BLaER1 treated with 17β-estradiol and CSF1 and Interleukin-3, amounts not matched to agents 10 nM and 100 nM (cell line): Measurements from ENCODE around the gene SUPT20HL2.

ENCODE experiments used
- H3K27ac ChIP-seq, 11 experiments: shearing (Covaris generic); formaldehyde crosslinking; 2 replicates each; pipeline ENCODE4 v1.8.1; 2022
- H3K27me3 ChIP-seq, 11 experiments: shearing (Covaris generic); formaldehyde crosslinking; 2 replicates each; pipeline ENCODE4 v1.8.1; 2022
- H3K36me3 ChIP-seq, 11 experiments: shearing (Covaris generic); formaldehyde crosslinking; 2 replicates each; pipeline ENCODE4 v1.8.1; 2022
- H3K4me1 ChIP-seq, 10 experiments: shearing (Covaris generic); formaldehyde crosslinking; 2 replicates each; pipeline ENCODE4 v1.8.1; 2022
- H3K4me2 ChIP-seq, 11 experiments: shearing (Covaris generic); formaldehyde crosslinking; 2 replicates each; pipeline ENCODE4 v1.8.1; 2022
- H3K4me3 ChIP-seq, 10 experiments: shearing (Covaris generic); formaldehyde crosslinking; 2 replicates each; pipeline ENCODE4 v1.8.1; 2022
- H3K9ac ChIP-seq, 11 experiments: shearing (Covaris generic); formaldehyde crosslinking; 2 replicates each; pipeline ENCODE4 v1.8.1; 2022
- H3K9me3 ChIP-seq, 11 experiments: shearing (Covaris generic); formaldehyde crosslinking; replicated peaks in 1 of 11; 2 replicates each; pipeline ENCODE4 v1.8.1; 2022
- H4K20me1 ChIP-seq, 11 experiments: shearing (Covaris generic); formaldehyde crosslinking; 2 replicates each; pipeline ENCODE4 v1.8.1; 2022
- Cebpa-rat ChIP-seq, 11 experiments: shearing (Covaris generic); IDR thresholded peaks; 2 replicates each; pipeline ENCODE4 v1.8.1; 2022

SUPT20HL2 gene

DNA sequence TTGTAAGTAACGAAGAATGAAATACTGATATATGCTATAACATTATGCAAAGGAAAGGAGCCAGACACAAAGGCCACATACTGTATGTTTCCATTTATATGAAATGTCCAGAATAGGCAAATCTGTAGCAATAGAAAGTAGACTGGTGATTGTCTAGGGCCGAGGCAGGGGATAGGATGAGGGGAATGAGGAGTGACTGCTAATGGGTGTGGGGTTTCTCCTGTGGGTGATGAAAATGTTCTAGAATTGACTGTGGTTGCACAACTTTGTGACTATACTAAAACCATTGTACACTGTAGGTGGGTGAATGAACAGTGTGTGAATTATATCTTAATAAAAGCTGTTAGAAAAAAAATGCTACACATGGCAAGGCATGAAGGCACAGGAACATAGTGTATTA, 26.6 kb upstream of the SUPT20HL2 start:
- Histone ChIP-seq H3K9ac (no peak overlapping the region), H3K4me3 (no peak overlapping the region), H3K9me3 (no peaks in the 10 kb centered on the region), H3K4me2 (no peak overlapping the region), H4K20me1 (no peaks in the 10 kb centered on the region), H3K36me3 (no peaks in the 10 kb centered on the region), H3K27ac (no peak overlapping the region), H3K27me3 (peaks cover 0 to 36% (median 0%) of the 10 kb centered on the region in 11 experiments; a peak in 7 of 22 replicates), H3K4me1 (peaks cover 0 to 19% (median 3%) of the 10 kb centered on the region in 10 experiments; a peak in 8 of 20 replicates)
- TF ChIP-seq Cebpa-rat (IDR thresholded peaks at IDR 0.05), result no peak

GRCh38 chrX:24339911-24340310, 26.0 kb upstream of the SUPT20HL2 start:
- Histone ChIP-seq H3K36me3 (no peaks in the 10 kb centered on the region), H3K4me3 (no peak overlapping the region), H3K27ac (no peak overlapping the region), H3K27me3 (peaks cover 0 to 33% (median 0%) of the 10 kb centered on the region in 11 experiments; a peak in 6 of 22 replicates), H4K20me1 (no peaks in the 10 kb centered on the region), H3K4me2 (peak overlapping the region in 2 of 11 experiments; percentile 5 to 25; a peak in 1 of 22 replicates), H3K9me3 (peaks cover 0 to under 1% (median 0%) of the 10 kb centered on the region in 11 experiments; a peak in 1 of 22 replicates), H3K9ac (no peak overlapping the region), H3K4me1 (peaks cover 0 to 19% (median 3%) of the 10 kb centered on the region in 10 experiments; a peak in 8 of 20 replicates)
- no peak for TF ChIP-seq Cebpa-rat (IDR thresholded peaks at IDR 0.05)

DNA sequence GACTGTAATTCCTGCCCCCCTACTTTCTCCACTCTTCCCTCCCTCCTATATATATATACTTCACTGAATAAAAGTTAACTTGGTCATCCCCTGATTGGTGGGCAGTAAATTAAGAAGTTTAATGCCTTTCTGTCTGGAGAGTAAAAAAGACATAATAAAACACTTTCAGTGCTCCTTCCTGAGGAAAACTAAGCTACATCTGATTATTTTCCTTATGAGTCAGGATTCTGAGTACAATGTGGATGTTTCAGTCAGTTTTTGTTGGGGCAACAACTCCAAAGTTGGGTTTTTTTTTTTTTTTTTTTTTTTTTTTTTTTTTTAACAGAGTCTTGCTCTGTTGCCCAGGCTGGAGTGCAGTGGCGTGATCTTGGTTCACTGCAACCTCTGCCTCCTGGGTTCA, 22.0 kb upstream of the SUPT20HL2 start:
- Histone ChIP-seq H3K4me1 (peaks cover 0 to 8% (median 0%) of the 10 kb centered on the region in 10 experiments; a peak in 3 of 20 replicates), H3K4me2 (no peak overlapping the region)
- no peak for TF ChIP-seq Cebpa-rat (IDR thresholded peaks at IDR 0.05)

DNA sequence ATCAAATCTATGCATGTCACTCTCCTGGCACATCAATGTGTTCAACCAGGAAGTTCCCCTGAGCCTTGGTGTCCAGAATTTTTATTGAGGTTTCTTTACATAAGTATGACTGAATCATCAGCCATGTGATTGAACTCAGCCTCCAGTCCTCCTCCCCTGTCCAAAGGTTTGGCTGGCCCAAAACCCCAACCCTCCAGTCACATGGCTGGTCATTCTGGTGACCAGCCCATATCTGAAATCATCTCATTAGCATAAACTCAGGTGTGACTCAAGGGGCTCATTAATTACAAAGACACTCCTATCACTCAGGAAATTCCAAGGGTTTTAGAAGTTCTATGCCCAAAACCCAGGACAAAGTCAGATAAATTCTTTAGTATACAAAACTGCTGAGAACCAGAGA, 20.6 kb upstream of the SUPT20HL2 start:
- Histone ChIP-seq H3K9me3 (peaks cover 0 to 13% (median 9%) of the 10 kb centered on the region in 11 experiments; a peak in 12 of 22 replicates), H3K4me1 (peaks cover 0 to 1% (median 0%) of the 10 kb centered on the region in 10 experiments; a peak in 3 of 20 replicates), H4K20me1 (no peaks in the 10 kb centered on the region), H3K27ac (no peak overlapping the region), H3K9ac (no peak overlapping the region), H3K27me3 (peaks cover 0 to 12% (median 0%) of the 10 kb centered on the region in 11 experiments; a peak in 1 of 22 replicates), H3K4me3 (no peak overlapping the region), H3K36me3 (no peaks in the 10 kb centered on the region), H3K4me2 (no peak overlapping the region)
- no peak for TF ChIP-seq Cebpa-rat (IDR thresholded peaks at IDR 0.05)

More for the DNA sequence above, 22.0 kb upstream of the SUPT20HL2 start:
- Histone ChIP-seq H3K36me3 (no peaks in the 10 kb centered on the region), H3K27me3 (peaks cover 0 to 12% (median 0%) of the 10 kb centered on the region in 11 experiments; a peak in 1 of 22 replicates), H4K20me1 (no peaks in the 10 kb centered on the region), H3K9me3 (peaks cover 0 to 13% (median 9%) of the 10 kb centered on the region in 11 experiments; a peak in 12 of 22 replicates), H3K27ac (no peak overlapping the region), H3K9ac (no peak overlapping the region), H3K4me3 (no peak overlapping the region)

GRCh38 chrX:24333371-24333770, 19.5 kb upstream of the SUPT20HL2 start:
- no peak for TF ChIP-seq Cebpa-rat (IDR thresholded peaks at IDR 0.05)
- H3K36me3 ChIP-seq, result no peaks in the 10 kb centered on the region
- H3K4me1 ChIP-seq, result no peaks in the 10 kb centered on the region
- peaks cover 0 to 12% (median 0%) of the 10 kb centered on the region in 11 experiments; a peak in 1 of 22 replicates for H3K27me3 ChIP-seq
- no peak overlapping the region for H3K9ac ChIP-seq
- peaks cover 0 to 13% (median 9%) of the 10 kb centered on the region in 11 experiments; a peak in 12 of 22 replicates for H3K9me3 ChIP-seq
- H3K27ac ChIP-seq, result no peak overlapping the region
- H3K4me3 ChIP-seq, result no peak overlapping the region
- no peaks in the 10 kb centered on the region for H4K20me1 ChIP-seq
- no peak overlapping the region for H3K4me2 ChIP-seq

- no peak overlapping the region for H3K9ac ChIP-seq
- no peaks in the 10 kb centered on the region for H3K36me3 ChIP-seq
- H3K27me3 ChIP-seq, result peaks cover 0 to 12% (median 0%) of the 10 kb centered on the region in 11 experiments; a peak in 1 of 22 replicates
- 0 out of 22 replicates have a peak overlapping the region, but pooled peaks of 1 of the 11 experiments have one; percentile 12 for H3K4me2 ChIP-seq
- no peak for TF ChIP-seq Cebpa-rat (IDR thresholded peaks at IDR 0.05)
- no peak overlapping the region for H3K4me3 ChIP-seq
- peaks cover 0 to 13% (median 9%) of the 10 kb centered on the region in 11 experiments; a peak in 12 of 22 replicates for H3K9me3 ChIP-seq
- H3K4me1 ChIP-seq, result no peaks in the 10 kb centered on the region
- H3K27ac ChIP-seq, result no peak overlapping the region
- H4K20me1 ChIP-seq, result no peaks in the 10 kb centered on the region
Observed at GRCh38 chrX:24332878-24333277, 19.0 kb upstream of the SUPT20HL2 start.

- Histone ChIP-seq H4K20me1 (no peaks in the 10 kb centered on the region), H3K27ac (no peak overlapping the region), H3K27me3 (peaks cover 0 to 6% (median 0%) of the 10 kb centered on the region in 11 experiments; a peak in 1 of 22 replicates), H3K9me3 (no peaks in the 10 kb centered on the region), H3K4me1 (no peaks in the 10 kb centered on the region), H3K9ac (no peak overlapping the region), H3K4me3 (no peak overlapping the region), H3K4me2 (no peak overlapping the region), H3K36me3 (no peaks in the 10 kb centered on the region)
- no peak for TF ChIP-seq Cebpa-rat (IDR thresholded peaks at IDR 0.05)
Observed at GRCh38 chrX:24325231-24325630, 11.4 kb upstream of the SUPT20HL2 start.

- H3K4me1 ChIP-seq, result no peaks in the 10 kb centered on the region
- no peak overlapping the region for H3K4me2 ChIP-seq
- H3K9ac ChIP-seq, result no peak overlapping the region
- no peak overlapping the region for H3K27ac ChIP-seq
- H3K27me3 ChIP-seq, result peaks cover 0 to 4% (median 0%) of the 10 kb centered on the region in 11 experiments; a peak in 1 of 22 replicates
- no peaks in the 10 kb centered on the region for H4K20me1 ChIP-seq
- H3K36me3 ChIP-seq, result no peaks in the 10 kb centered on the region
- H3K4me3 ChIP-seq, result no peak overlapping the region
- TF ChIP-seq Cebpa-rat (IDR thresholded peaks at IDR 0.05), result no peak
- H3K9me3 ChIP-seq, result no peaks in the 10 kb centered on the region
Observed at GRCh38 chrX:24321741-24322395, 8.0 kb upstream of the SUPT20HL2 start.

DNA sequence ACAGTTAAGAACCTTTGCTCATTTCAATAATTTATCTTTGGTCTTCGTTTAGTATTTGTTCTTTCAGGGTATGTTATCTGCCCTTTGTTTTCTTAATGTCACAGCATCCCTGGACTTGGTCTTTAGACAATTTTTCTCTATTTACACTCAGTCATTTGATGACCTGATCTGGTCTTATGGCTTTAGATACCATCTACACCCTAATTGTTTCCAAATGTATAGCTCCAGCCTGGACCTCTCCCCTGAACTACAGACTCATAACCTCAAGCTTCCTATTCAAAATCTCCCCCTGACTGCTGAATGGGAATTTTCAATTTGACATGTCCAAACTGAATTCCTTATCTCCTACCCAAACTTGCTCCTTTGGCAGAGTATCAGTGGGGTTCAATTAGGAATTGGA, 3.7 kb upstream of the SUPT20HL2 start:
- Histone ChIP-seq H3K4me3 (no peak overlapping the region), H3K4me2 (no peak overlapping the region), H4K20me1 (no peaks in the 10 kb centered on the region), H3K27me3 (no peaks in the 10 kb centered on the region), H3K9me3 (peaks cover 0 to 9% (median 5%) of the 10 kb centered on the region in 11 experiments; a peak in 7 of 22 replicates), H3K27ac (no peak overlapping the region), H3K36me3 (no peaks in the 10 kb centered on the region), H3K9ac (no peak overlapping the region), H3K4me1 (no peaks in the 10 kb centered on the region)
- TF ChIP-seq Cebpa-rat (IDR thresholded peaks at IDR 0.05), result no peak
